GM18951 (cell line): Measurements from ENCODE around the gene NES.

ENCODE experiments used
- POLR2A ChIP-seq: IDR thresholded peaks from 4 replicates; pipeline ENCODE4 v1.6.1; 2011; ENCODE audit warnings: mild to moderate bottlenecking; ENCODE audit not compliant: insufficient read length, insufficient read depth; ENCODE audit errors: extremely low read depth
- in situ Hi-C: fragments of 300-500 bp; cut with MboI; formaldehyde crosslinking; loops from one replicate; pipeline ENCODE4 v1.12.0; 2022; ENCODE audit warnings: low sequenced_read_pairs, mixed read lengths, inconsistent platforms; ENCODE audit not compliant: unreplicated experiment

The NES gene

DNA sequence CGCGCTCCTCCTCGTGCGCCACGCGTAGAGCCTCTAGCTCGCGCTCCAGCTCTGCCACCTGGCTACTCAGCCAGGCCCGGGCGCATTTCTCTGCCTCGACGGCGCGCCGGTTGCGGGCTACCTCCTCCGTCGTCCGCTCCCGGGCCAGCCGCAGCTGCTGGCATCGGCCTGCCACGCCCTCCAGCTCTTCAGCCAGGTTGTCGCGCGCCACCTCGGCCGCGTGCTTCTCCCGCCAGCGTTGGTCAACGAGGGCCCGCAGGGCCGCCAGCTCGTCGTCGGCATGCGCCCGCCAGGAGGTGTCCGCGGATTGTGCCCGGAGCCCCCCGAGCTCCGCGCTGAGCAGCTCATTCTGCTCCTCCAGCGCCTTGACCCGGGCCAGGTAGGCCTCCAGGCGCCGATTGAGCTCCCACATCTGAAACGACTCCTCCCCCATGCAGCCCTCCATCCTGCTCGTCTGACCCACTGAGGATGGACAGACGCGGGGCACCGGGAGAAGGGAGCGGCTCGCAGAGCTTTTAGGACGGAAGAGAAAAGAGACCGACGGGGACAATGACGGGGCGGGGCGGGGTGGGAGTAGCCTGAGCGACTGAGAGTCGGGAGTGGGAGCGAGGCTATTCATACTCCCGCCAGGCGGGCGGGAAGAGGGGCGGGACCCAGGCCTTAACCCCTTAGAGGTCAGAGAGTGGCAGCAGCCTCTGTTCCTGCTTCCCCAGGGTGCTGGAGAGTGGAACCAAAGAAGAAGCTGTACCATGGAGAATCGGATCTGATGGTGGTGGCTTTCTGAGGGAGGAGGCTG is at the start of gene NES:
TSS of gene NES (minus strand) at position 588 of the 796 bp plus-strand sequence. CDS start at position 445, 143 bp downstream.
- TF ChIP-seq POLR2A = no peak
- in situ Hi-C loops = loop anchor here (25.0 kb wide), 1 partner anchor 185 kb away; the partner anchor contains the start of genes INSRR and NTRK1

GRCh38 chr1:156726549-156727226 is 49.5 kb upstream of the NES start:
- in situ Hi-C loops = no loop called here
- TF ChIP-seq POLR2A = no peak

GRCh38 chr1:156725683-156726280 is 48.6 kb upstream of the NES start:
- in situ Hi-C loops = no loop called here
- no peak for TF ChIP-seq POLR2A

- TF ChIP-seq POLR2A = no peak
- in situ Hi-C loops = no loop called here
Observed at GRCh38 chr1:156721535-156721934, 44.3 kb upstream of the NES start.

DNA sequence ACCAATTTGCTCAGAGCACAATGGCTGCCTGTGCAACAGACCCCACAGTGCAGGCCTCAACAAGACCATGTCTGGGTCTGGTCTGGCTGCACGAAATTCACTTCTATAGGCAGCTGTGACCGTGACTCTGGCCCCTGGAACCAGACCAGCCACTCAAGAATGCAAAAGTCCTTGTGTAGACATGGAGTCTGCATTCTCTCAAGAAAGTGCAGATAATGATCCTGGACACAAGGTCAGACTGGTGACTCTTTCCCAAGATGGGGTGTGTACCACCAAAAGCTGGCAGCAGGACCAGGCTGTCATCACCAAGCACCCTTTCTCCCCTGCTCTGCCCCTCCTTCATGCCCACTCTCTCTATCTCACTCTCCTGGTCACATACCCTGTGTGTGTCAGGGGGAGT is 43.9 kb upstream of the NES start:
- TF ChIP-seq POLR2A = no peak
- in situ Hi-C loops = no loop called here

- in situ Hi-C loops = no loop called here
- TF ChIP-seq POLR2A = no peak
Observed at GRCh38 chr1:156717351-156717750, 40.1 kb upstream of the NES start.

DNA sequence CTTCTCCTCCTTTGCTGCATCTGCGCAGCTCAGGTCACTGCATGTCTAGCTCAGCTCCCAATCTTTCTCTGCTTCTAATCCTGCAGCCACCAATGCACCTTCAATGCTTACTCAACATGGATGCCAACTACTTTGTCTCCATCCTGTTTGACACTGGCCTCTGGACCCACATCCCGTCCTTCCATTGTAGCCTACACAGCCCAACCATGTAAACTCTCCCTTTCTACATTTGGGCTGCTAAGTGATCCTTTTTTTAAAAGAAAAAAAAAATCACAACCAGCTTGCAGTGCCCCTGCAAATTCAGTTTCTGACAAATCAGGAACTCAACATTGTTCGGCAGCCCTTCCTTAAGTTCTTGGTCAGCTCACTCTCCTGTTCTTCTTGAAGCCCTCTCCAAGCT is 37.6 kb upstream of the NES start:
- in situ Hi-C loops = no loop called here
- no peak for TF ChIP-seq POLR2A

- no peak for TF ChIP-seq POLR2A
- in situ Hi-C loops = no loop called here
Observed at GRCh38 chr1:156712626-156713025, 35.4 kb upstream of the NES start.

- TF ChIP-seq POLR2A = no peak
- in situ Hi-C loops = no loop called here
Observed at GRCh38 chr1:156711011-156711817, 34.0 kb upstream of the NES start.

DNA sequence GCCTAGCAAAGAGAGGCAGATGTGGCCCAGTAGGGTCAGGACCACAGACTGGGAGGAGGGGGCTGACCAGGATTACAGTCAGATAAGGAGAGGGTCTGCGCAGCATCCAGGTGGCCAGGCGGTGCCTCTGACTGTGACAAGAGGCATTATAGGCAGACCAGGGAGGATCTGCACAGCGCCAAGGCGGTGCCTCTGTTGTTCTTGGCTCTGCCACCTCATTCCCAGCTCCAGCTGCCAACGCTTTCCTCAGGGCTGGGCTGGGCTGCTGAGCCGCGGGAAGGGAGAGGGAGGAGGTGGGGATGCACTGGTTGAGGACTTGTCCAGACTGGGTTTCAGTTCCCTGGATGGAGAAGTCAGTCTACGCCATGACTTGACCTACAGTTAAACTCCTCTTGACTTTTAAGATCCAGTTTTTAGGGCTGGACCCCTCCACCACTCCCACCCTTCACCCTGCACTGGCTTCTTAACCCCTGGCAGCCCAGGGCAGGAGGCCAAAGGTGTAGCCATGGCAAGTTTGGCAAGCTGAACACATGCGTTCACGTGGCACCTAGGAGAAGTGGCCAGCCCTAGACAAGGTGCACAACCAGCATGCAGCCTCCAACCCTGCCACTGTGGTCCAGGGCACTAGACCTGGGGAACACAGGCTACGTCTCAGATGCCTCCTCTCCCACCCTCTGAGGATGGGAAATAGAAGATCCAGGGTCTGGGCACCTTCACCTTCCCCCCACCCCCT is 32.7 kb upstream of the NES start:
- no peak for TF ChIP-seq POLR2A
- in situ Hi-C loops = no loop called here

- no peak for TF ChIP-seq POLR2A
- in situ Hi-C loops = no loop called here
Observed at GRCh38 chr1:156709031-156709430, 31.8 kb upstream of the NES start.

DNA sequence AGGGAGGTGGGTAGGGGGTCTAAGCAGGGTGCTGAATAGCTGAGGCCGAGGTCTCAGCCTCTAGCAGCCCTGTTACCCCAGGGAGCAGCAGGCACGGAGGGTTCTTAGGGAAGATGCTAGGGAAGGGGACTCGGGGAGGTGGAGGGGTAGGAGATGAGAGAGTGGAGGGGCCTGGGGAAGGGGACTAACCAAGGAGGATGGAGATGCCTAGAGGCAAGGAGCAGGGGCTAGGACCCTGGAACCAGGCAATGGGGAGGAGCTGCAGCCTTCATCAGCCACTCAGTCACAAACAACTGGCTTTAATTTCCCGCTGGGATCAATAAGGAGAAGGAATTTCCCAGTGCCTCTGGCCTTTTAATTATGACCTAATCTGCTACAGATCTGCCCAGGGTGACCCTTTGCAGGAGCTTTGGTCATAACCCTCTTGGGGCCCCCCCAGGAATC is 31.0 kb upstream of the NES start:
- no peak for TF ChIP-seq POLR2A
- in situ Hi-C loops = no loop called here
